ENCODE results near the gene API5.

API5 gene

DNA sequence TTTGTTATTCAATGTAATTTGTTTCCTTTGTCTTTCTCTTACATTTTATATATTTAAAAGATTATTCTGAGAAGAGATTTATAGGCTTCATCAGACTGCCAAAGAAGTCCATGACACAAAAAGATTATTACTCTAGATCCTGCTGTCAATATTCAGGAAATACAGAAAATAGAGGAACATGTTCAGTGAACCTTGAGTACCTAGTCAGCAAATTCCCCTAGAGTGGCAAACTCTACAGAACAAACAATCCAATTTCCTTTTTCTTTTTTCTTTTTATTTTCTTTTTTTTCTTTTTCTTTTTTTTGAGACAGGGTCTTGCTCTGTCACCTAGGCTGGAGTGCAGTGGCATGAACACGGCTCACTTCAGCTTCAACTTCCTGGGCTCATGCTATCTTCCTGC lies 70.8 kb downstream of the API5 start:
- H3K9me3 Mint-ChIP-seq = no peaks in the 10 kb centered on the region
- H3K27me3 Mint-ChIP-seq (ENCODE audit: low read depth) = no peaks in the 10 kb centered on the region
- no peaks in the 10 kb centered on the region for H3K4me1 Mint-ChIP-seq (ENCODE audit: low read depth)
- peaks cover 16% of the 10 kb centered on the region for H3K36me3 Mint-ChIP-seq (ENCODE audit: low read depth)
- H3K27ac Mint-ChIP-seq = no peak overlapping the region
- H3K4me3 Mint-ChIP-seq = no peak overlapping the region

GRCh38 chr11:43384393-43384792 lies 72.6 kb downstream of the API5 start:
- no peaks in the 10 kb centered on the region for H3K27me3 Mint-ChIP-seq (ENCODE audit: low read depth)
- no peaks in the 10 kb centered on the region for H3K4me1 Mint-ChIP-seq (ENCODE audit: low read depth)
- no peak overlapping the region for H3K27ac Mint-ChIP-seq
- H3K4me3 Mint-ChIP-seq = no peak overlapping the region
- peaks cover 23% of the 10 kb centered on the region for H3K36me3 Mint-ChIP-seq (ENCODE audit: low read depth)
- no peaks in the 10 kb centered on the region for H3K9me3 Mint-ChIP-seq

DNA sequence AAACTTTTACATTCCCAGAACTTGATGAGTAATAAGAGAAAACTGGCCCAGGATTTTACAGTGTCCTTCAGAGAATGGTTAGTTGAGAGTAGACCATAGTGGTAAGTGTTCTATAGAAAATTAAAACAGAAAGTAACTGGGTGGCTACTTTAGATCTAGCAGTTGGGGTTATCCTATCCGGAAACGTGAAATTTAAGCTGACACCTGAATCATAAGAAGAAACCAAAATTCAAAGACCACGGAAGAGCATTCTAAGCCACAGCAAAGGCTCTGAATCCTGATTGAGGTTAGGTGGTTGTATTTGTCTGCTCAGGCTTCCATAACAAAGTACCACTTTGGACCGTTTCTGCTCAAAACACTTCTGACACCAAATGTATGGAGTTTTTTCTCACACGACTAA lies 80.9 kb downstream of the API5 start:
- Mint-ChIP-seq H3K4me3 (peak overlapping the region; percentile 56), H3K27me3 (ENCODE audit: low read depth) (no peaks in the 10 kb centered on the region), H3K36me3 (ENCODE audit: low read depth) (peaks cover 55% of the 10 kb centered on the region), H3K4me1 (ENCODE audit: low read depth) (peaks cover 11% of the 10 kb centered on the region), H3K27ac (peak overlapping the region; percentile 72), H3K9me3 (no peaks in the 10 kb centered on the region)

DNA sequence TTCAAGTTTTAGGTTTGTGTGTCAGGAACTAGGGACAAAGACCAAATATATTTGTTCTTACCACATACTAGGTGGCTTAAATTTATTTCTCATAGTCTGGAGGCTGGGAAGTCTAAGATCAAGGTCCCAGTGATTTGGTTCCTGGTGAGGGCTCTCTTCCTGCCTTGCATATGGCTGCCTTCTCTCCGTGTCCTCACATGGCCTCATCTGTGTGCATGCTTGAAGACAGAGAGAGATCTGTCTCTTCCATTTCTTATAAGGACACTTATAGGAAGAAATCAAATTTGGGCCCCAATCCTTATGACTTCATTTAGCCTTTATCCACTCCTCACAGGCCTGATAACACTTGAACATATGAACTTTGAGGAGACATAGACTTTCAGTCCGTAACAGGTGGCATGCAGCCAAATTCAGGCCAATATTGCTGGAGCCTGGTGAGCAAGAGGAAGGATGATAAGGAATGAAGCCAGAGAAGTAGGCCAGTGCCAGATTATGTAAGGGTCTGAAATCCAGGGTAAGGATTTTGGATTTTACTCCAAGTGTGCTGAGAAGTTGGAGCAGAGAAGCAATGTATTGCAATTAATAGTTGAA lies 82.1 kb downstream of the API5 start:
- Mint-ChIP-seq H3K4me3 (no peak overlapping the region), H3K27ac (no peak overlapping the region)

More for the DNA sequence above, 82.1 kb downstream of the API5 start:
- Mint-ChIP-seq H3K36me3 (ENCODE audit: low read depth) (peaks cover 64% of the 10 kb centered on the region), H3K9me3 (no peaks in the 10 kb centered on the region), H3K4me1 (ENCODE audit: low read depth) (peaks cover 11% of the 10 kb centered on the region), H3K27me3 (ENCODE audit: low read depth) (no peaks in the 10 kb centered on the region)
